HL-60 (cell line): Measurements from ENCODE around the gene RHBDL1.

Experiments
- CTCF ChIP-seq: IDR thresholded peaks from one replicate; pipeline ENCODE4 v1.5.1; 2011; ENCODE audit warnings: low read length, control low read depth, inconsistent platforms; ENCODE audit not compliant: insufficient read depth
- GABPA ChIP-seq: IDR thresholded peaks from 2 replicates; pipeline ENCODE4 v1.6.1; 2012; ENCODE audit warnings: low read depth
- POLR2AphosphoS5 ChIP-seq: IDR thresholded peaks from 2 replicates; pipeline ENCODE4 v1.6.1; 2012; ENCODE audit warnings: low read depth

DNA sequence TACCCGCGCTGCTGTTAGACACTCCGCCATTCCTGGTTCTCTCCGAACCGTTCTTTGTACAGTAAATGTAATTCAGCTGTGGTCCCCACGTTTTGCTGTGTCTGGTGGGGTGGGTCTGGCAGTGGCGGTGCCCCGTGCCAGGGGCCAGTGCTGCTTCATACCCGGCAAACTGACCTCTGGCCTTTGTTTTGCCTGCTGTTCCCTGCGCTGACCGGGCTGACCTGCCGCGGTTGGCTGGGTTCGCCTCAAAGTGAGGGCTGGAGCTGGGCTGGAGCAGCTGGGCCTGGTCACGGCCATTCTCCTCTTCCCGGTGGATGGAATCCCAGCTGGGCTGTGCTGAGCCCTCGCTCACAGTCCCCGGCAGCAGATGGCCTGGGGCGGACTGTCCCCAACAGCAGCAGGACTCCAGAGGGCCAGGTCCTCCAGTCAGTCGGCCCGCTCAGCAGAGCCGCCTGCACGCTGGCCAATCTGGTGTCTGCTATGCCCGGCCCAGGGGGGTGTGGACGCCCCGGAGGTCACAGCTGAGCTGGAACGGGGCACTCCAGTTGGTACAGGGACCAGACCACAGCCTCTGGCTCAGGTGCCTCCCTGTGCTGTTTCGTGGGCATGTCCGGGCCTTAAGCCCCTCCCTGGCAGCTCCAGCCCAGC lies 46.2 kb upstream of the RHBDL1 start:
- no peak for TF ChIP-seq CTCF
- TF ChIP-seq GABPA: no peak
- TF ChIP-seq POLR2AphosphoS5: no peak
